Measurements from ENCODE around the gene FCRL6. TPM values are rescaled to one million over a fixed set of nuclear protein-coding genes. Genes with fewer than 3 reads are reported as not detected.

The FCRL6 gene, protein sequence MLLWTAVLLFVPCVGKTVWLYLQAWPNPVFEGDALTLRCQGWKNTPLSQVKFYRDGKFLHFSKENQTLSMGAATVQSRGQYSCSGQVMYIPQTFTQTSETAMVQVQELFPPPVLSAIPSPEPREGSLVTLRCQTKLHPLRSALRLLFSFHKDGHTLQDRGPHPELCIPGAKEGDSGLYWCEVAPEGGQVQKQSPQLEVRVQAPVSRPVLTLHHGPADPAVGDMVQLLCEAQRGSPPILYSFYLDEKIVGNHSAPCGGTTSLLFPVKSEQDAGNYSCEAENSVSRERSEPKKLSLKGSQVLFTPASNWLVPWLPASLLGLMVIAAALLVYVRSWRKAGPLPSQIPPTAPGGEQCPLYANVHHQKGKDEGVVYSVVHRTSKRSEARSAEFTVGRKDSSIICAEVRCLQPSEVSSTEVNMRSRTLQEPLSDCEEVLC
- polyA plus RNA-seq, result not detected in 3 replicates
- not detected for polyA plus RNA-seq (2011; ENCODE audit: low read depth)
- polyA plus RNA-seq (2011; cell fraction: cytosol; rRNA removed), result not detected in 2 replicates
- polyA plus RNA-seq (2011; cell fraction: nucleus; rRNA removed), result not detected in 2 replicates
- polyA plus RNA-seq (2012; ENCODE audit: low replicate concordance), result not detected in 2 replicates
- polyA minus RNA-seq, result not detected in 3 replicates
- not detected for polyA minus RNA-seq (2011; cell fraction: cytosol; rRNA and poly(A)+ RNA removed)
- polyA minus RNA-seq (2011; cell fraction: nucleus; rRNA and poly(A)+ RNA removed), result not detected in 2 replicates

- FAIRE-seq, result no peak
- no peaks in the 10 kb centered on the region for H3K27me3 ChIP-seq (ENCODE audit: control insufficient read depth, extremely low read depth, insufficient read depth, low read length)
- no peak within 1 kb of the TSS for H2AFZ ChIP-seq (ENCODE audit: control insufficient read depth, low read length)
- no peaks in the 10 kb centered on the region for H3K9me3 ChIP-seq (ENCODE audit: control insufficient read depth, low read depth, low read length)
- H3K27ac ChIP-seq (ENCODE audit: control insufficient read depth, insufficient read depth, low read length), result no peak within 1 kb of the TSS
- H3K4me1 ChIP-seq (ENCODE audit: control insufficient read depth, extremely low read depth, insufficient read depth, low read length), result no peaks in the 10 kb centered on the region
- H3K9ac ChIP-seq (ENCODE audit: control insufficient read depth, extremely low read depth, insufficient read depth, low read length), result no peak within 1 kb of the TSS
- H3K79me2 ChIP-seq (ENCODE audit: control insufficient read depth, insufficient read depth, low read length), result no peaks in the 10 kb centered on the region
- DNase-seq (ENCODE audit: low read depth, low spot score), result no peak
- H3K9me1 ChIP-seq (ENCODE audit: control insufficient read depth, extremely low read depth, insufficient read depth, low read length), result no peaks in the 10 kb centered on the region
- no peaks in the 10 kb centered on the region for H4K20me1 ChIP-seq (ENCODE audit: control insufficient read depth, extremely low read depth, insufficient read depth, low read length)
- no peaks in the 10 kb centered on the region for H3K36me3 ChIP-seq (ENCODE audit: control insufficient read depth in 2 of 2, extremely low read depth in 1 of 2, insufficient read depth in 2 of 2, low read length in 2 of 2)
- dilution Hi-C loops (cut with MboI; ENCODE audit: extremely low pct_ligation_motif_present, low sequenced_read_pairs), result no loop called here
- no peak for TF ChIP-seq EZH2 (IDR thresholded peaks at IDR 0.05; ENCODE audit: low read length)
- no peak within 1 kb of the TSS for H3K4me3 ChIP-seq (ENCODE audit: control insufficient read depth in 2 of 3, extremely low read depth in 1 of 3, insufficient read depth in 2 of 3, low read depth in 1 of 3, low read length in 3 of 3)
- H3K4me2 ChIP-seq (ENCODE audit: control insufficient read depth, extremely low read depth, insufficient read depth, low read depth, low read length), result no peak within 1 kb of the TSS
Measured at GRCh38 chr1:159802111-159802510, at the start of gene FCRL6. Gene FCRL6, plus strand, starts transcription at chr1:159802360. Its CDS starts 65 bp downstream, at chr1:159802425.

GRCh38 chr1:159753386-159753785 lies 48.8 kb upstream of the FCRL6 start:
- Histone ChIP-seq H3K4me1 (ENCODE audit: control insufficient read depth, extremely low read depth, insufficient read depth, low read length) (no peaks in the 10 kb centered on the region), H3K9me1 (ENCODE audit: control insufficient read depth, extremely low read depth, insufficient read depth, low read length) (no peaks in the 10 kb centered on the region), H4K20me1 (ENCODE audit: control insufficient read depth, extremely low read depth, insufficient read depth, low read length) (no peaks in the 10 kb centered on the region), H3K27me3 (ENCODE audit: control insufficient read depth, extremely low read depth, insufficient read depth, low read length) (no peaks in the 10 kb centered on the region), H3K27ac (ENCODE audit: control insufficient read depth, insufficient read depth, low read length) (no peak overlapping the region), H3K9ac (ENCODE audit: control insufficient read depth, extremely low read depth, insufficient read depth, low read length) (no peak overlapping the region), H3K9me3 (ENCODE audit: control insufficient read depth, low read depth, low read length) (no peaks in the 10 kb centered on the region), H3K4me3 (ENCODE audit: control insufficient read depth in 2 of 3, extremely low read depth in 1 of 3, insufficient read depth in 2 of 3, low read depth in 1 of 3, low read length in 3 of 3) (no peak overlapping the region), H2AFZ (ENCODE audit: control insufficient read depth, low read length) (no peak overlapping the region), H3K79me2 (ENCODE audit: control insufficient read depth, insufficient read depth, low read length) (no peaks in the 10 kb centered on the region), H3K4me2 (ENCODE audit: control insufficient read depth, extremely low read depth, insufficient read depth, low read depth, low read length) (no peak overlapping the region), H3K36me3 (ENCODE audit: control insufficient read depth in 2 of 2, extremely low read depth in 1 of 2, insufficient read depth in 2 of 2, low read length in 2 of 2) (no peaks in the 10 kb centered on the region)
- FAIRE-seq (no peak), DNase-seq (ENCODE audit: low read depth, low spot score) (no peak)
- no peak for TF ChIP-seq CTCF (optimal IDR thresholded peaks at IDR 0.05 in 1 of 3, IDR thresholded peaks at IDR 0.05 in 1 of 3, conservative IDR thresholded peaks at IDR 0.05 in 1 of 3; ENCODE audit: extremely low read depth in 1 of 3, insufficient read depth in 2 of 3, low read length in 3 of 3)
- no peak for TF ChIP-seq EZH2 (IDR thresholded peaks at IDR 0.05; ENCODE audit: low read length)
- dilution Hi-C loops (cut with MboI; ENCODE audit: extremely low pct_ligation_motif_present, low sequenced_read_pairs), result no loop called here
